ENCODE data around the gene KCNMB2.

Gene KCNMB2

GRCh38 chr3:178804606-178805005 is 268.4 kb downstream of the KCNMB2 start:
- no peak for DNase-seq (ENCODE audit: low read depth in 2 of 3, low spot score in 2 of 3)

DNA sequence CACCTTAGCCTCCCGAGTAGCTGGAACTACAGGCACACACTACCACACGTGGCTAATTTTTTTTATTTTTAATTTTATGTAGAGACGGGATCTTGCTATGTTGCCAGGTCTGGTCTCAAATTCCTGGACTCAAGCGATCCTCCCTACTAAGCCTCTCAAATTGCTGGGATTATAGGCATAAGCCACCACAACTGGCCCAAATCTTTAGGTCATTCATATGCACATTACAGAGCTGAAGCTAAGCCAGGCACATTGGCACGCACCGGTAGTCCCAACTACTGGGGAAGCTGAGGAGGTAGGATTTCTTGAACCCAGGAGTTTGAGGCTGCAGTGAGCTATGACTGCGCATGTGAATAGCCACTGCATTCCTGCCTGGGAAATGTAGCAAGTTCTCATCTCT is 269.5 kb downstream of the KCNMB2 start:
- DNase-seq (ENCODE audit: low read depth in 2 of 3, low spot score in 2 of 3), result no peak

- DNase-seq (ENCODE audit: low read depth in 2 of 3, low spot score in 2 of 3), result no peak
Measured at GRCh38 chr3:178806651-178807050, 270.4 kb downstream of the KCNMB2 start.

- no peak for DNase-seq (ENCODE audit: low read depth in 2 of 3, low spot score in 2 of 3)
Measured at GRCh38 chr3:178807694-178808093, 271.5 kb downstream of the KCNMB2 start.

- DNase-seq (ENCODE audit: low read depth in 2 of 3, low spot score in 2 of 3), result no peak
Measured at GRCh38 chr3:178808748-178809147, 272.5 kb downstream of the KCNMB2 start.

DNA sequence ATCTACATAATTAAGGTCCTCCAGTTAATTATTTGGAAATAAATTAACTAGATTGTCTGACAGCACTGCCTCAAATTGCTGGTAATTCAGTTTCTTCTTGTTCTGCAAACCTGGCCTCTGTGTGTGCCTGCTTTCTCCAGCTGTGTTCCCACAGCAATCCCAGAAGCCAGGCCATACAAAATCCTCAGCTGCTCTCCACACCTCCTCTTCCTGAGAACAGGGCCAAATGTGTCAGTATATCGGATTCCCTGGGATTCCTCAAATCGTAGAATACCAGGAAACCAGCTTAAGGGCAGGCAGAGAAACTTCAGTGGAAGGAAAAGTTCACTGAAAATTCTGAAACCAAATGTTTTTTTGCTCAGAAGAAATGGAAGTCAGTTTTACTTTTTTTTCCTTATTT is 273.9 kb downstream of the KCNMB2 start:
- DNase-seq (ENCODE audit: low read depth in 2 of 3, low spot score in 2 of 3), result no peak

DNA sequence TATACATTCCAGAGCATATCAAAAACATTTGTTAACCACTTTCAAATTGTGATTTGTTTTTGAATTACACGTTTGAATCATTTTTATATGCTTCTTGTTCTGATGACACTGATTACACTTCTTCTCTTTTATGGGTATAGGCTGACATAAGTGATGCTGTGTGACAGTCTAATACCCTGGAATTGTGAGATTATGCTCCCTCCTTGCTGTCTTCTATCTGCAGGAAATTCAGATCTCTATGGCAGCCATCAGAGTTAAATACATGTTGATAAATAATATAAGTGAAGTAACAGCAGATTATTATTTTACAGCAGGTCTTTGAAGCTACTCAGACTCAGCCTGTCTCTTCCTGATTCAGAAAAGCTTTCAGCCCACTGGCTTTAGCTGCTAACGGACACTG is 286.5 kb downstream of the KCNMB2 start:
- DNase-seq (ENCODE audit: low read depth in 2 of 3, low spot score in 2 of 3), result no peak

GRCh38 chr3:178823150-178823549 is 286.9 kb downstream of the KCNMB2 start:
- no peak for DNase-seq (ENCODE audit: low read depth in 2 of 3, low spot score in 2 of 3)

DNA sequence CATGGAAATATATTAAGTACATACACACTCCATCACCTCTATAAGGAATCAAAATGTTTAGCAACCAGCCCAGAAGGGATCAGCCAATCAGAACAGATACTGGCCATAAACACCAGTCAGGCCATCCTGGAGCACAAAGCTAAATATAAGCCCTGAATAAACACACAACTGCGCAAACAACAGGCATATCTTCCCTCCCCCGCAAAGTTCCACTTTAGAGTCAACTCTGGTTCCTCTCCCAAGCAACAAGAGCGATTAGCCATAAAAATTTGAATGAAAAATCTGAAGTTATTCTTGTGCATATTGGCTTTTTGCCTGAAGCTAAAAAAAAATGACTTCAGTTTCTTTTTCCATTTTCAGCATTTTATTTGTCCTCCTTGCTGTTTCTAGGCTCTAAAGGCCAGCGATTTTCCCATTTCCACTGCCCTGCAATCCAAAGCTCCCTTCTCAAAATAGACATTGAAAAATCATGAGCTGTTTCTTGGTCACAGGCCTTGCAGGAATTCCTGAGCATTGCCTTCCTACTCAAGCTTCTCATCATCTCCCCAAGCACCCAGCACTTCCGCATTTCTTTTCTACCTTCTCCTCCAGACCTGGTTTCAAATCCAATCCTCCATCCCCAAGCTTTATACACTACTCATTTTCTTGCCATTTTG is 287.5 kb downstream of the KCNMB2 start:
- no peak for DNase-seq (ENCODE audit: low read depth in 2 of 3, low spot score in 2 of 3)

GRCh38 chr3:178826435-178827123 is 290.3 kb downstream of the KCNMB2 start:
- DNase-seq (ENCODE audit: low read depth in 2 of 3, low spot score in 2 of 3), result no peak

- DNase-seq (ENCODE audit: low read depth in 2 of 3, low spot score in 2 of 3), result no peak
Measured at GRCh38 chr3:178827285-178827856, 291.1 kb downstream of the KCNMB2 start.

- DNase-seq (ENCODE audit: low read depth in 2 of 3, low spot score in 2 of 3), result no peak
Measured at GRCh38 chr3:178833695-178834094, 297.5 kb downstream of the KCNMB2 start.

DNA sequence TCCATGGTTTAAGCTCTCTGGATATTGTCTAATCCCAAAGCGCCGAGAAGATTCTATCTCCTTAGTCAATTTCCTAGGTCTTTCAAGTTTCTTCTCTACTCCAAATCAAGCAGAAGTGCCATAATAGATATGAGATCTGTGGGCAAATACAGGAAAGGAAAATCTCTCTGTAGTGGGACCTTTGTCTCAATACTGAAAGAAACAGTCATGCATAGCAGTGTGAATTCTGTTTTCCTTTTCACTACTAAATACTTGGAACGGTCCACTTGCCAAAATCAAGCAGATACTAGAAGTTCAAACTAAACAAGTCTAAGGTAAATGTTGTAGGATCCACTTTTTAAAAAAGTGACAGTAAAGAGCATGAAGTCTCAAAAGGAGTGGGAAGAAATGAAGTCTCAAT is 298.8 kb downstream of the KCNMB2 start:
- no peak for DNase-seq (ENCODE audit: low read depth in 2 of 3, low spot score in 2 of 3)

DNA sequence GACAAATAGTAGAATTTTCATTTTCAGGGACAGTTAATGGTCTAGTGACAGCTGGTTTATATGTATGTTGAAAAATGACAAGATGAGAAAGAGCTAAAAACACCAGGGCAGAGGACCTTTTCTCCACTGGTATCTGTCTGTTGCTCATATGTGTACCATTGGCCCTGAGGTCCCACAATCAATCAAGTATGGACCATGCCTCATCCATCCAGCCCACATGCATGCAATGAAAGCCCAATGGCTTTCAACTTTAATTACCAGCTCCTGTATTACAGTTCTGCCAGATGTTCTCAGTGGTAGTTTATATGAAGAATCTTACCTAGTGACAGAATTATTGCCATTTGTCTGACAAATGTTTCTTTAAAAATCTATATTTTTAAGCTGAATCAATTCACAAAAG is 301.3 kb downstream of the KCNMB2 start:
- no peak for DNase-seq (ENCODE audit: low read depth in 2 of 3, low spot score in 2 of 3)

DNA sequence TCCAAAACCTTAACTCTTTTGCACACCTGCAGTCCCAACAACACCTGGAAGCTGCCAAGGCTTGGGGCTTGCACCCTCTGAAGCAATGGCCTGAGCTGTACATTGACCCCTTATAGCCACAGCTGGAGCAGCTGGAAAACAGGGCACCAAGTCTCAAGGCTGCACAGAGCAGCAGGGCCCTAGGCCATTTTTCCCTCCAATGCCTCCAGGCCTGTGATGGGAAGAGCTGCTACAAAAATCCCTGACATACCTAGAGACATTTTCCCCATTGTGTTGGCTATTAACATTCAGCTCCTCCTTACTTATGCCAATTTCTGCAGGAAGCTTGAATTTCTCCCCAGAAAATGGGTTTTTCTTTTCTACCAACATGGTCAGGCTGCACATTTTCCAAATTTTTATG is 304.4 kb downstream of the KCNMB2 start:
- no peak for DNase-seq (ENCODE audit: low read depth in 2 of 3, low spot score in 2 of 3)

DNA sequence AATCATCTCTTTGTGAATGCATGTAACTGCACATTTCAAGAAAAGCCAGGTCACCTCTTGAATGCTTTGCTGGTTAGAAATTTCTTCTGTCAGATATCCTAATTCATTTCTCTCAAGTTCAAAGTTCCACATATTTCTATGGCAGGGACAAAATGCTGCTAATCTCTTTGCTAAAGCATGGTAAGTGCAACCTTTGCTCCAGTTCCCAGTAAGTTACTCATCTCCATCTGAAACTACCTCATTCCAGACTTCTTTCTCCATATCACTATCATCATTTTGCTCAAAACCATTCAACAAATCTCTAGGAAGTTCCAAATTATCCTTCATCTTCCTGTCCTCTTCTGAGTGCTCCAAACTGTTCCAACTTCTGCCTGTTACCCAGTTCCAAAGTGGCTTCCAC is 304.8 kb downstream of the KCNMB2 start:
- DNase-seq (ENCODE audit: low read depth in 2 of 3, low spot score in 2 of 3), result no peak

DNA sequence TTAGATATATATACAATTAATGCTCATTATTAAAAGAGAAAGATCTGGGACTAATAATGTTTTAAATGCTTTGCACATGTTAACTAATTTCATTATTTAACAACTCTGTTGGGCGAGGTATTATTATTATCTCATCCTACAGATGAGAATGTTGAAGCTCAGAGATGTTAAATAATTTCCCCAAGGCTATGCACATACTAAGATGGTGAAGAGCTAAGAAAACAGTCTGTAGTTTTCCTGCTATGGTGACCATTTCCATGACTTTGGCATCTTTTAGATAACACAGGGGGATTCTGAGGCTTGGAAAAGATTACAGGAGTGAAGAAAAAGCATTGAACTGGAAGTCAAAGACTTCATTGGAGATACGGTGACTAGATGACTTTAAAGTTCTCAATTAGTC is 308.7 kb downstream of the KCNMB2 start:
- no peak for DNase-seq (ENCODE audit: low read depth in 2 of 3, low spot score in 2 of 3)

DNA sequence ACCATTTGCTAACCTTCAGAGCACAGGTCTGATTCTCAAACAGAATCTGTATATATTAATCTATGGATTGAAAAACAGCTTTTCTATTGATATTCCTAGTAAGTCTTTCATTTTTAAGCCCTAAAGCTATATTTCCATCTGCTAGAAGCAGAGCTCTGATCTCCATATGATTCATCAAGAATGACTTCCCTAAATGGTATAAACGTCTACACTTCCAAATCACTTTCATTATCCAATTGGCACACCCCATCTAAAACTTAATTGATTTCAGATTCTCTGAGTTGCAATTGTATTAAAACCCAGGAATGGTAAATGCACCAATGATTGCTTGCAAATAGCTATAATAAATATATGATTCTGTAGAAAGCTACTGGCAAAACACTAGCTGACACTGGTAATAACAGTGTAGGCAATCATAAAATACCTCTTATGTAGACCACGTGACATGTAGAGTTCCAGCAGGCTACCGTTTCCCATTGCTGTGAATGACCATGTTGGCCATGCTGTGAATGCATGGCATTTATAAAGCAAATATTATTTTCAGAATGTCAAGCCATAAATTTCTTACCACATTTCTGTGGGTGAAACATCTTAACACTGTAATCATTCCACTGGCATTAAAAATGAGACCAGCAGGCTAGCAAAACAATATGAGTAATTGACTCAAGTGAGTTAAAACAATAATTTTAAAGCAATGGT is 309.3 kb downstream of the KCNMB2 start:
- no peak for DNase-seq (ENCODE audit: low read depth in 2 of 3, low spot score in 2 of 3)

GRCh38 chr3:178847190-178847589 is 311.0 kb downstream of the KCNMB2 start:
- DNase-seq (ENCODE audit: low read depth in 2 of 3, low spot score in 2 of 3), result no peak

- no peak for DNase-seq (ENCODE audit: low read depth in 2 of 3, low spot score in 2 of 3)
Measured at GRCh38 chr3:178849199-178849910, 313.1 kb downstream of the KCNMB2 start.

DNA sequence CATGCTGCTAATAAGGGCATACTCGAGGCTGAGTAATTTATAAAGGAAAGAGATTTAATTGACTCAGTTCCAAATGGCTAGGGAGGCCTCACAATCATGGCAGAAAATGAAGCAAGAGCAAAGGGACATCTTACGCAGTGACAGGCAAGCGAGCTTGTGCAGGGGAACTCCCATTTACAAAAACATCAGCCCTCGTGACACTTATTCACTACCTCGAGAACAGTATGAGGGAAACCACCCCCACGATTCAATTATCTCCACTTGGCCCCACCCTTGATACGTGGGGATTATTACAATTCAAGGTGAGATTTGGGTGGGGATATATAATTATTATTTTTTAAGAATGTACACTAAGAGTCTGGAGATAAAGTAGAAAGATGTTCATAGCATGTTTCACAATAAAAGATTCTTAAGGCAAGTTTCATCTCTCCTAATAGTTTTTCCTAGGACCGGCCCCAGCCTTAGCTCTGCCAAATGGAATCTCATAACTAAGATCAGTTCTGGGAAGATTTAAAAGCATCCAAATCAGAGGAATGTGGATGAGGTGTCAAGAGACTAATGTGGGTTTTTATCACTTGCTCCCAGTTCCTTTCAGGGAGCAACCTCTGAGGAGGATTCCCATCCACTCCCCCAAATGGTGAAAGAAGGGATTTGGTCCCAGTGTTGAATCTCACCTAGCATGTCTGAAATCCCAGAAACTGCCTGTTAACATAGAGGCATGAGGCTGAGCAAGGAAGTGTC is 314.4 kb downstream of the KCNMB2 start:
- no peak for DNase-seq (ENCODE audit: low read depth in 2 of 3, low spot score in 2 of 3)
